ENCODE data around the gene MCTP2. TPM values are rescaled to one million over a fixed set of nuclear protein-coding genes. Genes with fewer than 3 reads are reported as not detected.

Gene MCTP2
- total RNA-seq, 2 donors from 2014 or later, result 25.4 to 46.3 TPM

DNA sequence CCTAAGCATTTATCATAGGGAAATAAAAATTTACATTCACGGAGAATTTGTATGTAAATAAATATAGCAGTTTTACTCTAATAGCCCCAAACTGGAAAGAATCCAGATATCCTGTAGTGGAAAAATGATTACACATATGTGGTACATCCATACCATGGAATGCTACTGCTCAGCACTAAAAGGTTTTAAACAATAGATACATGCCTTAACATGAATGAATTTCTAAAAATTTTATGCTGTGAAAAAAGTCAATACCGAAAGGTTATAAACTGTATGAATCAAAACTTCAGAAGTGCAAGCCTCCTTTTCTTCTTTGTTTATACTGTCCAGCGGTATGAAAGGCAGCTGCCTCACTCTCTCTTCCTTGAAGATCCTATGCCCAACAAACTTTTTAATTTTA is 37.5 kb upstream of the MCTP2 start:
- TF ChIP-seq POLR2A (IDR thresholded peaks at IDR 0.05) (no peak), POLR2AphosphoS5 (IDR thresholded peaks at IDR 0.05) (no peak), CTCF (IDR thresholded peaks at IDR 0.05) (no peak)

DNA sequence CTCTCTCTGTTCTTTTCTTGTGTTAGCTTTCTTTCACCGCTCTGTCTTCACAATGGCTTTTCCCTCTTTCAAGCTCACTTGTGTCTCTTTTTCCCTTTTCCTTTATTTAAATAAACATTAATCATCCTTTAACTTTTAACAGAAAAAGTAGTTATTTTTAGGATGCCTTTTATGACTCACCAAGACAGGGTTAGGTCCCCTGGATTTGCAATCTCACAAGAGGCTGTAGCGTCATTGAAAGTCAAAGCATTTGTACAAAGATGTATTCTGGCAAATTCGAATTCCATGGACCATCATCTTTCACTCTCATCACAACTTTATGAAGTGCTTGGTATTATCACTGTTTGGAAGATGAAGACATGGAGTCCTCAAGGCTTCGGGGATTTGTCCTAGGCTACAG is 34.8 kb upstream of the MCTP2 start:
- no peaks in the 10 kb centered on the region for H3K9me3 ChIP-seq
- H3K36me3 ChIP-seq, result no peaks in the 10 kb centered on the region
- intact Hi-C loops (cut with DNase I), result no loop called here
- H3K4me3 ChIP-seq, result no peak overlapping the region
- DNase-seq (ENCODE audit: low spot score), result no peak
- no peaks in the 10 kb centered on the region for H3K27me3 ChIP-seq (replicated peaks; ENCODE audit: insufficient read depth)
- no peaks in the 10 kb centered on the region for H3K4me1 ChIP-seq (replicated peaks)
- TF ChIP-seq CTCF (IDR thresholded peaks at IDR 0.05) (no peak), POLR2A (IDR thresholded peaks at IDR 0.05) (no peak), POLR2AphosphoS5 (IDR thresholded peaks at IDR 0.05) (no peak)
- WGBS, result 86% methylated on average over 4 of the region's 4 CpGs
- no peak overlapping the region for H3K27ac ChIP-seq

More for the DNA sequence above, 37.5 kb upstream of the MCTP2 start:
- Histone ChIP-seq H3K27me3 (replicated peaks; ENCODE audit: insufficient read depth) (no peaks in the 10 kb centered on the region), H3K9me3 (no peaks in the 10 kb centered on the region), H3K27ac (no peak overlapping the region), H3K4me1 (replicated peaks) (no peaks in the 10 kb centered on the region), H3K36me3 (no peaks in the 10 kb centered on the region), H3K4me3 (no peak overlapping the region)
- DNase-seq (ENCODE audit: low spot score), result no peak
- WGBS, result 52% methylated on average over 3 of the region's 3 CpGs
- intact Hi-C loops (cut with DNase I), result no loop called here

- Histone ChIP-seq H3K27me3 (replicated peaks; ENCODE audit: insufficient read depth) (no peaks in the 10 kb centered on the region), H3K4me3 (no peak overlapping the region), H3K27ac (no peak overlapping the region), H3K4me1 (replicated peaks) (no peaks in the 10 kb centered on the region), H3K36me3 (no peaks in the 10 kb centered on the region), H3K9me3 (no peaks in the 10 kb centered on the region)
- TF ChIP-seq CTCF (IDR thresholded peaks at IDR 0.05) (no peak), POLR2AphosphoS5 (IDR thresholded peaks at IDR 0.05) (no peak), POLR2A (IDR thresholded peaks at IDR 0.05) (no peak)
- intact Hi-C loops (cut with DNase I), result no loop called here
- WGBS, result 87% methylated on average over 2 of the region's 2 CpGs
- DNase-seq (ENCODE audit: low spot score), result no peak
Observed at GRCh38 chr15:94198633-94199032, 32.7 kb upstream of the MCTP2 start.

DNA sequence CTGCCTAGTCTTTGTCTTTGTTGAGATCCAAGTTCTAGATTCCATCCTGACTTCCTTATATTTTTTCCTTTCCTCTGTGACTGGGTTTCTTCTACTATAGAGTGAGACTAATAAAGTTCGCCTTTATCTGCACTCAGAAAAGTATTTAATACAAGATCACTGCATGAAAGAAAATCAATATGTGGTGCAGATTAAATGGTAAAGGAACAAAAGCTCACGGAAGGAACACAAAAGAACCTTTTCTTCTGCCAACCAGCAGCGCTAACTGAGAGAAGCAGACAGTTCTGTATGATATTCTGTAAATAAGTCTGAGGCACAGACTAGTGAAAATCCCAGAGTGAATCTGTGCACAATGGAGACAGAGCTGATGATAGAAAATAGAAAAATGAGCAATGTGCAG is 31.6 kb upstream of the MCTP2 start:
- Histone ChIP-seq H3K4me3 (no peak overlapping the region), H3K4me1 (replicated peaks) (no peaks in the 10 kb centered on the region), H3K9me3 (no peaks in the 10 kb centered on the region), H3K27ac (no peak overlapping the region), H3K36me3 (no peaks in the 10 kb centered on the region), H3K27me3 (replicated peaks; ENCODE audit: insufficient read depth) (no peaks in the 10 kb centered on the region)
- intact Hi-C loops (cut with DNase I), result no loop called here
- DNase-seq (ENCODE audit: low spot score), result no peak
- WGBS, result 74% methylated on average over 3 of the region's 3 CpGs
- TF ChIP-seq POLR2AphosphoS5 (IDR thresholded peaks at IDR 0.05), result no peak
- TF ChIP-seq POLR2A (IDR thresholded peaks at IDR 0.05), result no peak
- TF ChIP-seq CTCF (IDR thresholded peaks at IDR 0.05), result no peak

DNA sequence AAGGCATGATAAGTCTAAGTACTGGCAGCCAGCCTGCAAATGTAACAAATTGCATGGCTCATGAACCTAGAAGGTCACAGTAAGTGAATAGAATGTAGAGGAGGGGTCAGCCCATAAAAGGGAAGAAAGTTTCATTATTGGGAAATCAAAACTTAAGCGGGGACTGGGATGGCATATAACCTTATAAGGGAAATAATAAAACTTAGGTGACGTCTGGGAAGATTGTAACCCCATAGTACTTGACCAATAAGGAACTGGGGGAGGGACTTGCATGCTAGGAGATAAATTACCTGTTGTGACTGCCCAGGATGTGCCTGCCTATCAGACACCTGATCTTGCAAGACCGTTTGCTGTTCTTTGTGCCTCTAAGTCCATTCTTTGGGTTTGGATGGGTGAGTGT is 28.1 kb upstream of the MCTP2 start:
- Histone ChIP-seq H3K36me3 (no peaks in the 10 kb centered on the region), H3K27ac (no peak overlapping the region), H3K27me3 (replicated peaks; ENCODE audit: insufficient read depth) (no peaks in the 10 kb centered on the region), H3K4me3 (no peak overlapping the region), H3K9me3 (no peaks in the 10 kb centered on the region), H3K4me1 (replicated peaks) (no peaks in the 10 kb centered on the region)
- DNase-seq (ENCODE audit: low spot score), result no peak
- 17% methylated on average over 3 of the region's 3 CpGs for WGBS
- intact Hi-C loops (cut with DNase I), result no loop called here
- TF ChIP-seq POLR2A (IDR thresholded peaks at IDR 0.05), result no peak
- TF ChIP-seq CTCF (IDR thresholded peaks at IDR 0.05), result no peak
- TF ChIP-seq POLR2AphosphoS5 (IDR thresholded peaks at IDR 0.05), result no peak
